Upper lobe of left lung (tissue), 4 donors: Measurements from ENCODE around the gene NHERF1.

Experiments used
- CTCF ChIP-seq, 6 experiments: fragments of 450-650 bp in 4 of 6; fragments of 200-600 bp in 2 of 6; sonication (generic) in 2 of 6; IDR thresholded peaks; one replicate each; pipeline ENCODE4 v1.5.1; 2016 to 2019; ENCODE audit warnings: antibody characterized with exemption in 6 of 6
- POLR2A ChIP-seq, 4 donors: fragments of 450-650 bp; IDR thresholded peaks; one replicate each; pipeline ENCODE4 v1.5.1; 2016 to 2017; ENCODE audit warnings: antibody characterized with exemption in 4 of 4, mild to moderate bottlenecking in 2 of 4
- POLR2AphosphoS5 ChIP-seq, 2 donors: sonication (generic); formaldehyde crosslinking; IDR thresholded peaks; one replicate each; pipeline ENCODE4 v1.5.1; 2017; ENCODE audit warnings: antibody characterized with exemption in 2 of 2

DNA sequence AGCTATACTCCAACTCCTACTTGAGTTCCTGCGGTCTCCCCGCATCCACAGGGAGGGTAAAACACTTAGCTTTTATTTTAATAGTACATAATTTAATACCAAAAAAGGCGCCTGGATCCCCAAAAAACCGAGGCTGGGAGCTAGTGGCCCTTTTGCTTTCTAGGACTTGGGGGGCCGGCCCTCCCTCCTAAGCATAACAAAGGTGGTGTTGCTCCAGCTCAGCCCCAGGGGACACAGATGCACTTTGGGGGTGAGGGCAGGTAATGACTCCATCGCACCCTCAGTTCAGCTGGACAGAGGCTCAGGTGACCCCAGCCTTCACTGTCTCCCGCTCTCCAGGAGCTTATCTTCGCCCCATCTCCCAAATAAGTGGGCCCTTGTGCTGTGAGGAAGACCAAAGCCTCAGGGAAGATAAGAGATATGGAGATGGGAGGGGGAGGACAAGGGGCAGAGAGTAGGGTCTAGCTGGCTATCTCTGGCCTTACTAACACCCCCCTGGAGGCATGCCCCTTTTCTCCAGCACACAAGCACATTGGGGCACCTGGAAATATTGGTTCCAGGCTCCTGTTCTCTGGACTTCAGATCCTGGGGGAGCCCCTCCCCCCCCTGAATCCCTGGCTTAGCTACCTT lies 2.8 kb upstream of the NHERF1 start:
- TF ChIP-seq CTCF (IDR thresholded peaks at IDR 0.05), result no peak
- TF ChIP-seq POLR2AphosphoS5 (IDR thresholded peaks at IDR 0.05), result no peak
- TF ChIP-seq POLR2A (IDR thresholded peaks at IDR 0.05), result no peak
